GM18951 (cell line): ENCODE data around the gene CEP290.

Experiments
- POLR2A ChIP-seq: IDR thresholded peaks from 4 replicates; pipeline ENCODE4 v1.6.1; 2011; ENCODE audit warnings: mild to moderate bottlenecking; ENCODE audit not compliant: insufficient read length, insufficient read depth; ENCODE audit errors: extremely low read depth
- in situ Hi-C: fragments of 300-500 bp; cut with MboI; formaldehyde crosslinking; loops from one replicate; pipeline ENCODE4 v1.12.0; 2022; ENCODE audit warnings: low sequenced_read_pairs, mixed read lengths, inconsistent platforms; ENCODE audit not compliant: unreplicated experiment

The CEP290 gene

DNA sequence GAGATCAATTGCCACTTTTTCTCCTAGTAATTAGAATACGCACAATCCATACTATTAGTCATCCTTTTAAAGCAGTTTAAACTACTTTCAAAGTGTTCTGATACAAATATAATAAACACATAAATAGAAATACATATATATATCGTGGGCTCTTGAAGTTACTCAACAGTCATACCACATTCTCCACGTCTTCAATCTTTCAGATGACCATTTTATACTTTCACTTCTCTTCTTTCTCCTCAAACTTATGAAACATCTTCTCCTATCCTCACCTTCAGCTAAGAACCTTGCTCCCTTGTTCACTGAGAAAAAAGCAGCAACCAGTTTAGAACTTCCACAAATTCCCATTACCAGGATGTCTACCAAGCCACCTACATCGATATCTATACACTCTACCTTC, 19.2 kb downstream of the CEP290 start:
- in situ Hi-C loops = loop anchor here (25.0 kb wide), 1 partner anchor 865 kb away; no protein-coding TSS in a partner anchor
- TF ChIP-seq POLR2A = no peak

DNA sequence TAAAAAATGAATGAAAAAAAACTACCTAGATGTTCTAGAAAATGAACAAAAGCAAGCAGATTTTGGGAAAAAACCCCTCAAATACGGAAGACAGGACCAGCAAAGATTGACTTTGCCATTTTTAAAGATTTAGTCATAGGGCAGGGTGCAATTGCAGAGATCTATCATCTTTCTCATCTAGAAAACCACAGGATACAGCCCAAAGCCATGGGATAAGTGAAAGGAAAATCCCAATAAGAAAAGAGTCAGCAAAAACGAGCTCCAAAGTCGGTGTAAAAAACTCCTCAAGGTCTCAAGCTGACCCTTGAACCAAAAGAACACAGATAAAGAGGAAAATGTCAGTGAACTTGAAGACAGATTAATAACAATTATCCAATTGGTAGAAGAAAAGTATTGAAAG, 28.0 kb downstream of the CEP290 start:
- TF ChIP-seq POLR2A = no peak
- in situ Hi-C loops = loop anchor here (25.0 kb wide), 1 partner anchor 873 kb away; no protein-coding TSS in a partner anchor

DNA sequence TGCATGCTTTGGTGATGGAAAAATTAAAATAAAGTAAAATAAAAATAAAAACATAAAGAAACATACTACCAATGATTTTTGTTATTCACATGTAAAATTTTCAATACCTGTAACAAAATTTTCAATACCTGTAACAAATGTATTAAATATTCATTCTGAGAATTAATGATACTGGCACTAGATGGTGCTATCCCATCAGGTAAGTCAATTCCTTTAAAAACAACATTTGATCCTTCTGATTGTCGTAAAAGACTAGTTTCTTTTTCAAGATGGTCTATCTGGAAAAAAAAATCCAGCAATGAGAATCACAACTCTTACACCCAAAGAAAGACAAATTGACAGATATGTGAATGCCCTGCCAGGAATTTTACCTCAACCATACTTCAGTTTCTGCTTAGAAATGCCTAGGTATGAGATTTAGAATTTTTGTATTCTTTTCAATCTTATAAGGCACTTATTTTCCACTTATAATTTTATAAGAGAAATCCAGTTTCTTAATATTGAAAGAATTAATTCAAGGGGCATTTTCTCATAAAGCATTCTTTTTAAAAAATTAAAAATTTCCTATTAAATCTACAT, 30.7 kb downstream of the CEP290 start:
- no peak for TF ChIP-seq POLR2A
- in situ Hi-C loops = loop anchor here (25.0 kb wide), 1 partner anchor 876 kb away; no protein-coding TSS in a partner anchor

DNA sequence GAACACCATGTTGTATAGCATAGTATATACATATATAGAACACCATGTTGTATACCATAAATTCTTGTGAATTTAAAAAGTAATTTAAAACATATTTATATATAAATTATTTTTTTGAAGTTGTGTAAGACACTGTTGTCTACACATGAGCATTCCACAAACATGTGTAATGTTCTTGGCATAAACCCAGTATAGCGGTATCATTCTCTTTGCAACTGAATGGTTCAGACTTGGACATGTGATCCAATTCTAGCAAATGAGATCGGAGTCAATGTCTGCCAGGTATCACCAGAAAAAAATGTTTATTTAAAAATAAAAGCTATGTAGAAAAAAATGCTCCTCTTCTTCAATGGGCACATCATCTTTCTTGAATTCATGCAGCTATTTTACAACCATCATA, 33.9 kb downstream of the CEP290 start:
- in situ Hi-C loops = loop anchor here (25.0 kb wide), 1 partner anchor 879 kb away; no protein-coding TSS in a partner anchor
- TF ChIP-seq POLR2A = no peak

DNA sequence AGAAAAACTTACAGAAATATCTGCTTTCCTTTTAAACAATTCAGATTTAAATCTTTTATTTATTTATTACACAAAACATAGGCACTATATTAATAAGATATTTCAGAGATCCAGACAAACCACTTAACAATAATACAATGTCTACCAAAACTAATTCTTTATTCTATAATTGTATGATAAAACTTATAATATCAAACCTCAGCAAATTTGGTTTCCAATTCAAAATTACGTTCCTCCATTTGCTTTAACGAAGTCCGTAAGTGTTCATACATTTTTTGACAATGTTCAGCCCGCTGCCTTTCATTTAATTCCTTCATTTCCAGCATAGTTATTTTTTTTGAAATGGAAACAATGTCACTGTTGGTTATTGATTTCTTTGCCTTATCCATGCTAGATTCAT, 48.3 kb downstream of the CEP290 start:
- in situ Hi-C loops = no loop called here
- no peak for TF ChIP-seq POLR2A

DNA sequence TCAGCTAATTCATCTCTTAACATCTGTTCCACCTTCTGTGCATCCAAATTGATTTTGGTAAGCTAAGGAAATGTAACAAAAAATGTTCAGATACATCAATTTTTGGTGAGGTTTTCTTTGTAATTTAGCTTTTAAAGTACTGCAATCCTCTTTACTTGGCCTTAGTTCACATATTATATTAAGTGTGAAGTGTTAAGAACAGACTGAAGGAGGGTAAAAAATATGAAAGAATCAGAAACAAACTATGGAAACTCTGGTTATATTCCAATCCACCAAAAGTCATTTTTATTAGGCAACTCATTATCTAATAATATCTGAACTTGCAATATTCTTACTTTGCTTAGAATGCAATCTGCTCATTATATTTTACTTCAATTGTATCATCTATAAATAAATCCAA, 49.1 kb downstream of the CEP290 start:
- no peak for TF ChIP-seq POLR2A
- in situ Hi-C loops = no loop called here

DNA sequence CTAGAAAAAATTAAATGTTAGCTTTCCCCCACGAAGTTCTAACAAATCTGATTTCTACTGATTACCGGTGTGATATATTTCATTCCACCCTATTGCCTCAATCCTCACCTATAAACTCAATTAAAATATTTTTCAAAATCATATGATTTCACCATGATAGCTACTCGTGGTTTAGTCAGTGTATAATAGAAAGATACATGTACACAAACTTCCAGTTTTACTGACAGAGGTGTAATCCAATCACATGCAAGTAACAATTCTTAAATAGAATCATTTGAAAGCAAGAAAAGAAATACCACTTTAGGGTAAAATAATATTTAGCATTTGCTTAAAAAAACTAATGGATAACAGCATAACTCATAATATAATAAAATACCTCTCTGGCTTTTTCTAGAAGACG, 57.7 kb downstream of the CEP290 start:
- TF ChIP-seq POLR2A = no peak
- in situ Hi-C loops = no loop called here

DNA sequence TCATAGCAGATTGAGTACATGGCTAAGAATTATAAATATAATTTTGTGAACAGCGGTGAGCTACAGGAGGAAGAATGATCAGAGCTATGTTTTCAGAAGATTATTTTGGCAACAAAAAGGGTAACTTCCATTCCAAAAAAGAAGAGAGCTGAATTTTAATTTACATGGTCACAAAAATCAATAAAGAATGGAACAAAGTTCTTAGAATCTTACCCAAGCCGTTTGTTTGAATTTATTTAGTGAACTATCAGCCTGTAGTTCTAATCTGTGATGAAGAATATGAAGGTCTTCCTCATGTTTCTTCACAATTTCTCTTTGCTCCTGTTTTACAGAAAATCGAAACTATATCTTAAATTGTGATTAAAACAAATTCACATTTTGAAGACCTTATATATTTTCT, 58.3 kb downstream of the CEP290 start:
- TF ChIP-seq POLR2A = no peak
- in situ Hi-C loops = no loop called here

DNA sequence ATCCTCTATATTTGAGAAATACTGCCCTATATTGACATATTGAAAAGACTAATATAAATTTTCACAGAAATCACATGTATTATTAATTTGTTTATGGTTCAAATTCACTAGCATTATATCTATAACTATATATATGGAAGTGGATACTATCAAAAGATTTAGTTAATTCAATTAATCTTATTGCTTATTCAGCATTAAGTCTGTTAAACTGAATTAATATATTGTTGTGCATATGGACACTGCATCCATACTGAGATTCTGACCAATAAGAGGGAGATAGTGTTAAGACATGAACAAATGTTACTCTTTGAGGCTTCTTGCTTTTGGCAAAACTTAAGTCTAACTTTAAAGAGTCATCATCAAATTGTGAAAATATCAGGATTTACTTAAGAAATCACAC, 60.6 kb downstream of the CEP290 start:
- in situ Hi-C loops = no loop called here
- no peak for TF ChIP-seq POLR2A

DNA sequence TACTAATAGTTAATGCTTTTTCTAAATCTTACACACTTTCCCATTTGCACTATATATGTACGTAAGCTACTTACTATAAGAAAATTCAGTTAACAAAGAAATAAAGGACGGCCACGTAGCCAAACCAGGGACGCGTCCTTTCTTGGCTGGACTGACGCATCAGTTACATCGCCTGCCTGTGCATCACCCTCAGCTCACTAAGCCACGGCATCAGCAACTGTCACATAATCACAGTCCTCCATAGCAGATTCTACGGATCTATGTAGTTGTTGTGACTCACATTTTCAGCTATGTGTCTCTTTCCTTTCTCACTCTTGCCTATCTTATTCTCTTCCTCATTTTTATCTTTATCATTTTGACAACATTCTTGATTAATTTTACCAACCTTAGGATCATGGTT, 74.6 kb downstream of the CEP290 start:
- no peak for TF ChIP-seq POLR2A
- in situ Hi-C loops = no loop called here

DNA sequence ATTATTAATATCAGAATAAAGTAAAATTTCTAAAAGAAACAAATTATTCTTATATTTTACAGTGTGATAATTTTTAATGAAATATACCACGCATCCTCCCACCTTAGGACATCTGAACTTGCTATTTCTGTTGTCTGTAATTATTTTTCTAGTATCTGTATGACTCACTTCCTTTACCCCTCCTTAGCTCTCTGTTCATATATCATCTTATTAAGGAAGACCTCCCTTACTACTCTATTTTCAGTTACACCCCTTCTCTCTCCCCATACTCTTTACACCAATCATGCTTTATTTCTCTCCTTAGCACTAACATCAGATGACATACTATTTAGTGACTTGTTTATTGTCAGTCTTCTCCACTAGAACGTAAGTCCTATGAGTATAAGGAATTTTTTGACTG, 78.5 kb downstream of the CEP290 start:
- in situ Hi-C loops = no loop called here
- no peak for TF ChIP-seq POLR2A

DNA sequence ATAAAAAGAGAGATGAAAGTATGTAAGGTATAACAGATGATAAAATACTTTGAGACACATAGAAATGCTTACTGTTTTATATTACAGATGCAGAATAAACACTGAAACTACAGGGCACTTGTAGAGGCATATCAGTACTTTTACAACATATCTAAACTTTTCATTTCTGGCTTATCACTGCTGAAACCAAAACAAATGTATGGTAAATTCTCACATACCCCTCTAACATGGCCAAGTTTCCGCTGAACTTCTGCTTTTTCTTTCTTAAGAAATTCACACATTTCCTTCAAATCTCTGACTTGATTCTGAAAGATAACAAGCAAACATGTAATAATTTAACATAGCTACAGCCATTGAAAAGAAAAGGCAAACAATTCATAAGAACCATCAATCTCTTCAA, 79.4 kb downstream of the CEP290 start:
- TF ChIP-seq POLR2A = no peak
- in situ Hi-C loops = no loop called here

DNA sequence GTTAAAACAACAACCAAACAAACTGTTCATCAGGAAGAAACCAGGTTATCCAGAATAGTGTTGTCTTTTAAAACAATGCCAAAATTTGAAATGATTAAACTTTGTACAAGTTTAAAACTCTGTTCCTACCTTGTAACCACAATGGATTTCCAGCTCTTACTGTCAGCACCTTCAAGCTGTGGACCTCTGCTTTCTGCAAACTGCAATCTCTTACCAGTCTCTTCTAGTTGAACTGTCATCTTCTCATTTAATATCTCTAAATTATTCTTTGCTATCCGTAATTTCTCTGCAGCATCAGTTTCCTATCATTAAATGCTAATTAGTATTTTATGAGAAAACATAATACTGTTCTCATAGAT, 83.2 kb downstream of the CEP290 start:
- TF ChIP-seq POLR2A = no peak
- in situ Hi-C loops = no loop called here

DNA sequence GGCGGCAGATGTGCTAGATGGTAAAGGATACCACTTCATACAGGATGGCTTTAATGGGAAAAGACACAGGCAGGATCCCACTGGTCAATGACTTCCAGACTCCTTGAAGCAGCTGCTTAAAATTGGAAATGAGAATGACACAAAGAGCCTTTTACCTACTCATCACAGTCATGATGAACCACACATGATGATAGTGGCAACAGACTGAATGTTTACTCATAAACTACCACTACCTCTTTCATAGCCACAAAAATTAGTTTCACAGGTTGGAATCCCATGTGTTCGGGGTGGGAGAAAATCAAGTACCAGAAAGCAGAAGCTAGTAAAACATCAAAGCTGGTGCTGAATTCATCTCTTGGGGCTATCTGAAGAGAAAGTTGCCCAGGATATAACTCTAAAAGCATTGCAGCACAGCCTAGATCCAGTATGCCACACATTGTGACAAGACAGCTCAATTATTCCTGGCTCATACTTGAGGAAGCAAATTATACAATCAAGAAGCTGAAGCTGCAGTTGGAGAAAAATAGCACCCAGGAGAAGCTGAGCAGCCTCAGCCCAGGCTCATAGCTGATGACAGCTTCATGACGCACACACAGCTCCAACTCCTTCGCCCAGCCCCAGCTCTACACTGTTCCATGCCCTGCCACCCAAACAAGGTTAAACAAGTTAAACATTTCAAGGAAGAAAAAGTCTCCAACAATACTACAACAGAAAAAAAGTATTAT, 83.7 kb downstream of the CEP290 start:
- no peak for TF ChIP-seq POLR2A
- in situ Hi-C loops = no loop called here
